IgD-negative memory B cell (primary cell): ENCODE measurements around the gene SCCPDH. TPM values are rescaled to one million over a fixed set of nuclear protein-coding genes. Genes with fewer than 3 reads are reported as not detected.

Source experiments
- H3K27ac Mint-ChIP-seq, 3 donors: one replicate each; pipeline ENCODE4 v1.8.0; 2020 to 2022; ENCODE audit warnings: mild to moderate bottlenecking in 3 of 3, mixed read lengths in 3 of 3, moderate library complexity in 1 of 3
- H3K27me3 Mint-ChIP-seq: one replicate; pipeline ENCODE4 v1.8.0; 2021; ENCODE audit warnings: mixed read lengths
- H3K36me3 Mint-ChIP-seq: one replicate; pipeline ENCODE4 v1.8.0; 2020; ENCODE audit warnings: mild to moderate bottlenecking, mixed read lengths
- H3K4me1 Mint-ChIP-seq, 3 donors: one replicate each; pipeline ENCODE4 v1.8.0; 2020 to 2022; ENCODE audit warnings: mixed read lengths in 3 of 3, mild to moderate bottlenecking in 1 of 3
- H3K4me3 Mint-ChIP-seq, 4 donors: one replicate each; pipeline ENCODE4 v1.8.0; 2020 to 2022; ENCODE audit warnings: mild to moderate bottlenecking in 4 of 4, mixed read lengths in 4 of 4, moderate library complexity in 3 of 4
- H3K9me3 Mint-ChIP-seq, 3 donors: one replicate each; pipeline ENCODE4 v1.8.0; 2020 to 2021; ENCODE audit warnings: mixed read lengths in 3 of 3, mild to moderate bottlenecking in 1 of 3
- polyA plus RNA-seq: library from polyadenylated mRNA; unstranded; fragments of 300-500 nt; fragmentation: Illumina TruSeq; gene quantifications from one replicate; pipeline ENCODE4 v1.2.3, GENCODE V29; 2021

Gene SCCPDH
- 9.5 TPM for polyA plus RNA-seq

GRCh38 chr1:246724016-246724730 is at the start of gene SCCPDH:
Gene SCCPDH (plus strand): TSS chr1:246724409. CDS start chr1:246724423, 14 bp downstream.
- Mint-ChIP-seq H3K4me3 (peak within 1 kb of the TSS; percentile 84 to 98 (median 90)), H3K27me3 (no peaks in the 10 kb centered on the region), H3K4me1 (peaks cover 4 to 7% (median 7%) of the 10 kb centered on the region in 3 donors), H3K9me3 (peaks cover 2 to 16% (median 6%) of the 10 kb centered on the region in 3 donors), H3K36me3 (peaks cover 10% of the 10 kb centered on the region), H3K27ac (peak within 1 kb of the TSS in 1 of 3 donors; percentile 58)

- Mint-ChIP-seq H3K27me3 (no peaks in the 10 kb centered on the region), H3K4me3 (no peak overlapping the region), H3K36me3 (peaks cover 4% of the 10 kb centered on the region), H3K27ac (no peak overlapping the region), H3K4me1 (peaks cover 4 to 16% (median 5%) of the 10 kb centered on the region in 3 donors), H3K9me3 (peaks cover 0 to 4% (median 0%) of the 10 kb centered on the region in 3 donors)
Measured at GRCh38 chr1:246677842-246678241, 46.4 kb upstream of the SCCPDH start.

GRCh38 chr1:246678816-246679793 is 45.1 kb upstream of the SCCPDH start:
- no peak overlapping the region for H3K4me3 Mint-ChIP-seq
- H3K27me3 Mint-ChIP-seq, result no peaks in the 10 kb centered on the region
- peaks cover 4% of the 10 kb centered on the region for H3K36me3 Mint-ChIP-seq
- peaks cover 0 to 4% (median 0%) of the 10 kb centered on the region in 3 donors for H3K9me3 Mint-ChIP-seq
- peaks cover under 1 to 8% (median 3%) of the 10 kb centered on the region in 3 donors for H3K4me1 Mint-ChIP-seq
- H3K27ac Mint-ChIP-seq, result no peak overlapping the region

- peaks cover 0 to 8% (median 3%) of the 10 kb centered on the region in 3 donors for H3K4me1 Mint-ChIP-seq
- no peak overlapping the region for H3K4me3 Mint-ChIP-seq
- no peak overlapping the region for H3K27ac Mint-ChIP-seq
- H3K36me3 Mint-ChIP-seq, result peaks cover 4% of the 10 kb centered on the region
- peaks cover 0 to 4% (median 0%) of the 10 kb centered on the region in 3 donors for H3K9me3 Mint-ChIP-seq
- H3K27me3 Mint-ChIP-seq, result no peaks in the 10 kb centered on the region
Measured at GRCh38 chr1:246679794-246680177, 44.4 kb upstream of the SCCPDH start.

- H3K4me1 Mint-ChIP-seq, result peaks cover 0 to 8% (median 3%) of the 10 kb centered on the region in 3 donors
- H3K27me3 Mint-ChIP-seq, result no peaks in the 10 kb centered on the region
- H3K27ac Mint-ChIP-seq, result no peak overlapping the region
- H3K9me3 Mint-ChIP-seq, result peaks cover 0 to 3% (median 0%) of the 10 kb centered on the region in 3 donors
- H3K4me3 Mint-ChIP-seq, result no peak overlapping the region
- peaks cover 2% of the 10 kb centered on the region for H3K36me3 Mint-ChIP-seq
Measured at GRCh38 chr1:246680190-246680589, 44.0 kb upstream of the SCCPDH start.

GRCh38 chr1:246680696-246681130 is 43.5 kb upstream of the SCCPDH start:
- H3K36me3 Mint-ChIP-seq, result peaks cover 2% of the 10 kb centered on the region
- no peak overlapping the region for H3K27ac Mint-ChIP-seq
- no peak overlapping the region for H3K4me3 Mint-ChIP-seq
- peaks cover 0 to 8% (median 3%) of the 10 kb centered on the region in 3 donors for H3K4me1 Mint-ChIP-seq
- H3K27me3 Mint-ChIP-seq, result no peaks in the 10 kb centered on the region
- H3K9me3 Mint-ChIP-seq, result no peaks in the 10 kb centered on the region

- H3K27ac Mint-ChIP-seq, result no peak overlapping the region
- H3K4me3 Mint-ChIP-seq, result peak overlapping the region in 1 of 4 donors; percentile 90
- no peaks in the 10 kb centered on the region for H3K9me3 Mint-ChIP-seq
- H3K36me3 Mint-ChIP-seq, result peaks cover 2% of the 10 kb centered on the region
- peaks cover 0 to 8% (median 3%) of the 10 kb centered on the region in 3 donors for H3K4me1 Mint-ChIP-seq
- no peaks in the 10 kb centered on the region for H3K27me3 Mint-ChIP-seq
Measured at GRCh38 chr1:246681900-246682895, 42.0 kb upstream of the SCCPDH start.

GRCh38 chr1:246683521-246683920 is 40.7 kb upstream of the SCCPDH start:
- Mint-ChIP-seq H3K27me3 (no peaks in the 10 kb centered on the region), H3K4me3 (no peak overlapping the region), H3K27ac (no peak overlapping the region), H3K4me1 (peaks cover 0 to 8% (median 3%) of the 10 kb centered on the region in 3 donors), H3K36me3 (peaks cover 2% of the 10 kb centered on the region), H3K9me3 (no peaks in the 10 kb centered on the region)

GRCh38 chr1:246687002-246687401 is 37.2 kb upstream of the SCCPDH start:
- H3K27me3 Mint-ChIP-seq, result no peaks in the 10 kb centered on the region
- peaks cover 2% of the 10 kb centered on the region for H3K36me3 Mint-ChIP-seq
- H3K27ac Mint-ChIP-seq, result no peak overlapping the region
- no peaks in the 10 kb centered on the region for H3K9me3 Mint-ChIP-seq
- H3K4me3 Mint-ChIP-seq, result no peak overlapping the region
- H3K4me1 Mint-ChIP-seq, result peaks cover under 1 to 4% (median 2%) of the 10 kb centered on the region in 3 donors

GRCh38 chr1:246689409-246690008 is 34.7 kb upstream of the SCCPDH start:
- Mint-ChIP-seq H3K9me3 (peaks cover 0 to 8% (median 0%) of the 10 kb centered on the region in 3 donors), H3K27ac (peak overlapping the region in 1 of 3 donors; percentile 43), H3K4me1 (peaks cover 0 to 6% (median 2%) of the 10 kb centered on the region in 3 donors), H3K4me3 (peak overlapping the region in 1 of 4 donors; percentile 76), H3K36me3 (no peaks in the 10 kb centered on the region), H3K27me3 (no peaks in the 10 kb centered on the region)

- H3K36me3 Mint-ChIP-seq, result no peaks in the 10 kb centered on the region
- H3K9me3 Mint-ChIP-seq, result peaks cover 0 to 12% (median 3%) of the 10 kb centered on the region in 3 donors
- peaks cover 0 to 10% (median 2%) of the 10 kb centered on the region in 3 donors for H3K4me1 Mint-ChIP-seq
- no peaks in the 10 kb centered on the region for H3K27me3 Mint-ChIP-seq
- H3K4me3 Mint-ChIP-seq, result no peak overlapping the region
- no peak overlapping the region for H3K27ac Mint-ChIP-seq
Measured at GRCh38 chr1:246690100-246690499, 34.1 kb upstream of the SCCPDH start.

GRCh38 chr1:246691622-246692495 is 32.4 kb upstream of the SCCPDH start:
- H3K4me3 Mint-ChIP-seq, result peak overlapping the region in 1 of 4 donors; percentile 17
- peaks cover 0 to 12% (median 3%) of the 10 kb centered on the region in 3 donors for H3K9me3 Mint-ChIP-seq
- peaks cover 2 to 10% (median 7%) of the 10 kb centered on the region in 3 donors for H3K4me1 Mint-ChIP-seq
- peak overlapping the region in 1 of 3 donors; percentile 35 for H3K27ac Mint-ChIP-seq
- H3K36me3 Mint-ChIP-seq, result no peaks in the 10 kb centered on the region
- no peaks in the 10 kb centered on the region for H3K27me3 Mint-ChIP-seq
